HG03064 (cell line): ENCODE measurements around the gene FLRT1.
"Not testable (repeated sequence)": the region's sequence is repeated elsewhere in the genome, so short reads cannot be mapped to it uniquely, and the experiment has no call there.

ENCODE experiments used
- ATAC-seq: cut with Tn5 transposase; IDR thresholded peaks from one replicate; pipeline ENCODE4 v1.9.1; 2021; ENCODE audit warnings: low read depth; ENCODE audit not compliant: unreplicated experiment

FLRT1 gene

DNA sequence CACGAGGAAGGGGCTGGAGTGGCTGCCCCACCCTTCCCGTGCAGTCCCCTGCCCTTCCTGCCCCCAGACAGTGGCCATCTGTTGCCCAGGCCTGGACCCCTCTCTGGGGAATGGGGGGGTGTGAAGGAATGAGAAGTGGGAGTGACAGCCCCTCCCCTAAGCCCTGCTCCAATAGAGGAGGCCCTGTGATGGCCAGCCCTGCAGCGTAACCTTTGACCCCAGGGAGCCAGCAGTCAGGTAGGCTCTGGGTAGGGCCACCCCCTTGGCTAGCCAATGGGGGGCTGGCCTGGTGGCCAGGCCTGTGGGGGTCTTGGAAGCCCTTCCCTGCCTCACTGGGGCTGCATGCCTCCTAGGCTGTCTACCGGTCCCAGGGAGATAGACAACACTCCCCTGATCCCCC, 6.6 kb downstream of the FLRT1 start:
- ATAC-seq = no peak

DNA sequence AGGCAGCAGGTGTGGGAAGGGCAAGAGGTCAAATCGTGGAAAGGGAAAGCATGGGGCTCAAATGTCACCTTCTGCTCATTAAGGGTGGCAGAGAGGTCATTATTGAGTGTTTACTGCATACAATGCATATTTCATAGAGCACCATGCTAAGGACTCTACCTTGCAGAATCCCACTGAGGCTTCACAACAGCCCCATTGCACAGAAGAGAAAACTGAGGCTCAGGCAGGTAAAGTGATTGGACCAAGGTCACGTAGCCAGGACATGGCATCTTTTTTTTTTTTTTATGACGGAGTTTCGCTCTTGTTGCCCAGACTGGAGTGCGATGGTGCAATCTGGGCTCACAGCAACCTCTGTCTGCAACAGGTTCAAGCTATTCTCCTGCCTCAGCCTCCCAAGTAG, 7.8 kb downstream of the FLRT1 start:
- ATAC-seq = no peak

DNA sequence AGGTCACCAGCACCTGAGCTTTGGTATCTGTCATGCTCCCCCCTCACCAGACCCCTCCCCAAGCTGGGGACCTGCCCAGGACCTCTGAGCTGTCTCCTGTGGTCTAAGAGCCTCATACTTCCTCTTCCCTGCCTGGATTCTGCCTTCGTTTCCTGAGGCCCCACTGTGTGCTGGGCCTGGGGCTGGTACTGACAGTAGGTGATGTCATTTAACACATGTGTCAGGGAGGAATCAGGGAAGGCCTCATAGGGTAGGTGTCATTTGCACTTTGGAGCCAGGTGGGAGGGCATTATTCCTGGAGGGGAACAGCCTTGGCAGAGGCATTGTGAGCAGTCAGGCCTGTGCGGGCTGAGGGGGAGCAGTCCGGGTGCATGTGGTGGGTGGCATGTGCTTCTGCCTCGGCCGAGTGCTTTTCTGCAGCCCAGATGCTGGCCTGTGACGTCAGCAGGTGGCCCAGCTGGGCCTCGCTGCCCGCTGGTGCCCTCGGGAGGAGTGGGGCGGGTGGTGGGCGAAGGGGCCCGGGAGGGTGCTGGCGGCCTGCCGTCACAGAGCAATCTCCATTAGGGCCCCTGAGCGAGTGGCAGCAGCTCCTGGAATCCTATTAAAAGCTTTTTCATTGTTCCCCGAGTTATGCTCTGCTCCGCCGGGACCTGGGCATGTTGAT, 9.1 kb downstream of the FLRT1 start:
- ATAC-seq = no peak

DNA sequence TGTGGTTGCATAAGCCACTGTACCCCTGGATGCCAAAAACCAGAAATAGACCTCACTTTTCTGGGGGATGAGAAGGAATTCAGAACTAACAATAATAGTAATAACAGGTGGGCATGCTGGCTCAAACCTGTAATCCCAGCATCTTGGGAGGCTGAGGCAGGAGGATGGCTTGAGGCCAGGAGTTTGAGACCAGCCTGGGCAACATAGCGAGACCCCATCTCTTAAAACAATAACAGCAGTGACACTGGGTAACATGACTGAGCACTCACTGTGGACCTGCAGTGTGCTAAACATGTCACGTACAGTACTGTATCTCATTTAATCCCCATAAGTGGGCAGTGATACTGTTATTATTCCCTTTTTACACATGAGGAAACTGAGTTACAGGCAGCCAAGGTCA, 10.0 kb downstream of the FLRT1 start:
- ATAC-seq = no peak

DNA sequence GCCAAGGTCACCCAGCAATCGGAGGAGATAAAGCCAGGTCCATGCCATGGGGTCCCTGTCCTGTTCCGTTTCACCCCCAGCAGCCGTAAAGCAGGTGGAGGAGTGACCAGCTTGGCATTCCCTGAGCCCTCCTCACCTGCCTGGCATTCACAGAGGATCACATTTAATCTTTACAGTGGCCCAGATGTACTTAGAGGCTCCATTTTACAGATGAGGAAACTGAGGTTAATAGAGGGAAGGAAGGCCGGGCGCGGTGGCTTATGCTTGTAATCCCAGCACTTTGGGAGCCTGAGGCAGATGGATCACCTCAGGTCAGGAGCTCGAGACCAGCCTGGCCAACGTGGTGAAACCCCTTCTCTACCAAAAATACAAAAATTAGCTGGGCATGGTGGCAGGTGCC, 11.6 kb downstream of the FLRT1 start:
- ATAC-seq = not testable (repeated sequence)

DNA sequence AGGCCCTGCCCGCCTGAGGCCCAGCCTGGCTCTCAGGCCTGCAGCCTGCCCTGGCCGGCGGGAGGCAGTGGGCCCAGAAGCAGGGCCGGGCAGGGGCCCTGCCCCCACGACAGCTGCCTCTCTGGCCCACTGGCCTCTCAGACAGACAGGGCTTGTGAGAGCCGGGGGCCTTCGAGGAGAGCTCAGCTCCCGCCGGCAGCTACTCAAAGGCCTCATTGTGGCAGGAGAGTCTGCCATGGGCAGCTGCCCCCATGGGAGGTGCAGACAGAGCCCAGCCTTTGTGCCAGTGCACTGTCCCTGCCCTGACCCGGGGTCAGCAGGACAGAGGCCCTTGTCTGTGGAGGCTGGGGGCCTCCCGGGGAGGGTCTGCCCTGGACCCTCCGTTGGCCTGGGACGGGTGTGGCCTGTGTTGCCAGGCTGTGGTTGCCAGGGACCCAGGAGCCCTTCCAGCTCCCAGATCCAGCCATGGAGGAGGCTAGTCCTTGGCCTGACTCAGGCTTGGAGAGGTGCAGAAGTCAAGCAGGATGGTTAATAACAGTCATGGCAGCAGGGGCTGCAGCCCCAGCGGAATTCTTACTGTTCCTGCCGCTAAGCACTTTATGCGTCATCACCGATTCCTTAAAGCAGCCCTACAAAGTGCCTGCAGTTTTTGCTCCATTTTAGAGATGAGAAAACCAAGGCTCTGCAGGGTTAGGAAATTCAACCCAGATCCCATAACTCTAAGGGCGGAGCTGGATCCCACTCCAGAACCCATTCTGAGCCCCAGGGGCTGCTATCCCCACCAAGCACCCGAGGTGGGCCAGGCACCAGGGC, 12.5 kb downstream of the FLRT1 start:
- ATAC-seq = no peak

DNA sequence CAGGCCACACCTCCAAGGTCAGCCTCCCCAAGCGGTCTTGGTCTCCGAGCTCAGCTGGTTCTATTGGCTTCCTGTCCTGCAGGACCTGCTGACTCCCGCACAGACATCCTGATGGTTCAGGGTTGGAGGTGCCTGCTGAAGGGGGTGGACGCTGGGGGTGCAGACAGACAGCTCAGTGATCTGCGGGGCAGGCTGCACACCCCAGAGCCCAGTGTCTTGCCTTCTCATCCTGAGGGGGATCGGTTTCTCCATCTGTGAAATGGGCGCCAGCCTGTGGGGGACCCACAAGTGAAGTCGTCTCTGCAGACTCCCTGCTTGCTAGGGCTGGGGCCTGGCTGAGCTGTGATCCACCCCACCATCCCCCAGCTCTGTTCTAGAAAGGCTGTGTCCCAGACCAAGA, 13.8 kb downstream of the FLRT1 start:
- ATAC-seq = no peak

DNA sequence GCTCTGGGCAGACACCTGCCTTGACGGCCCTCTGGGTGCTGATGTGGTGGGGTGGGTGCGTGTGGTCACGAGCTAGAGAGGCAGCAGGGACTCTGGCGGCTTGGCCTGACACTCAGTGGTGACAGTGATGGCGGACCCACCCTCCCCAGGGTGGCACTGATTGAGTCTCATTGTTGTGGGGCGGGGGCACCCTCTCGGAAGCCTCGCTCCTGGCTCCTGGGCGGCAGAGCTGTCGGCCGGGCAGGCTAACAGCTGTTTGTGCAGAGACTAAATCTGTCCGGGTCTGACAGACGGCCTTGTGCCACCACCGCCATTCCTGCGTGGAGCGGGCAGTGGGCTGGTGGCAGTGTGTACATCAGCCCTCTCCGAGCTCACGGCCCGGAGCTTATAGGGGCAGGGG, 15.6 kb downstream of the FLRT1 start:
- ATAC-seq = no peak

DNA sequence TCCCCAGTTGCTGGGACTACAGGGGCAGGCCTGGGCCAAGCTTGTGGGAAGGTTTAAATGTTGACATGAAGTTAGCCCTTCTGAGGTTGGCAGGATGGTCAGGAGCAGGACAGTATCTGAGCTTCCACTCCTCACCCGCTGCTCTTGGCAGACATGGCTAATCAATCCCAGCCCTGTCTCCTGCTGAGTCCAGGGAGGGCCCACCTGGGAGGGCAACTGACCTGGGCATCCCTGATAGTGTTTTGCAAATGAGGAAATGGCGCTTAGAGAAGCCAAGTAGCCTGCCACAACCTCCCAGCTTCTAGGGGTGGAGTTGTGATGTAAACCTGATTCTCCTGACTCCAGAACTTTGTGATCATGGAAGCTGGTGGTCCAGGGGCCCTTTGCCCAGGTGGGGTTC, 16.7 kb downstream of the FLRT1 start:
- no peak for ATAC-seq

DNA sequence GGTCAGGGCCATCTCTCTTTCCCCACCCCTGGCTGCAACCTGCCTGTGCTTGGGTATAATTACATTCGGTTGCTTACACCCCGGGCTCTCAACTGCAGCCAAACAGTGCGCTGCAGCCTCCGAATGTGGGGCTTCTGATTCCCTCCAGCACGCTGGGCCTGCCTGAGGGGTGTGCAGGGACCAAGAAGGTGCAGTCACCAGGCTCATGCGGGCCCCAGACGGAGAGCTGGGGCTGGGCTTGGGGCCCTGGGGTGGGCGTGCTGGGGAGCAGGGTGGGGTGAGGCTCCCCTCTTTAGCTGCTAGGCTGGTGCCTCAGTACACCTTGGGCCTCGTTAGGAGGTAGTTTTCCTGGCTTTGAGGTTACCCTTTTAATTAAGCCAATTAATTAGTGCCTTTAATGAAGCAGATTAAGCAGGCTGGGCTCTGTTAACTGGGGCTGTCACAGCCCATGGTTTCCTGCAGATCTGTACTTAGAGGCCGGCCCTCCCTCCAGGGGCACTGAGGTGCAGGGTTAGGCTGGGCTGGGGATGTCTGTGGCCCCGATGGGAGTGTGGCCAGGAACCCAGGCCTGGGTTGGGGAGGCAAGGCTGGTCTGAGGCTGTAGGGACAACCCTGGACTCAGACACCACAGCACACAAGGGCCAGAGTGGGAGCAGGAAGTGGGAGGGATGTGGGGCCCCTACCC, 17.3 kb downstream of the FLRT1 start:
- ATAC-seq = no peak

DNA sequence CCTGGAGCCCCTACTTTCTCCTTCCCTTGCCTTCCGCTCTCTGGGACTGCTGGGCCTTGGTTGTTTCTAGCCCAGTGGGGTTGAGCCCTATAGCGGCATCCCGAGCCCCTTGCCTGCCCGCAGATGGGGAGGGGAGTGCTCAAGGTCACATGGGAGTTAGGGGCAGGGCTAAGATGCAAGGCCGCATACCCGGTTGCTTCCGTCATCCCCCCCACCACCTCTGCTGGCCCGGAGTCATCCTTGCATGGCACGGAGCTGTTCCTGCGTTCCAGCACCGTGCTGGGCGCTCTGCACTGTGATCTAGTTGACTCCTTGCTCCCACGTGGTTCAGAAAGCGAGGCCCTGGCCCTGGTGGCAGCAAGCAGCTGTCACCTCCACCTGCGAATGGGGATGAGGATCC, 18.0 kb downstream of the FLRT1 start:
- ATAC-seq = no peak

DNA sequence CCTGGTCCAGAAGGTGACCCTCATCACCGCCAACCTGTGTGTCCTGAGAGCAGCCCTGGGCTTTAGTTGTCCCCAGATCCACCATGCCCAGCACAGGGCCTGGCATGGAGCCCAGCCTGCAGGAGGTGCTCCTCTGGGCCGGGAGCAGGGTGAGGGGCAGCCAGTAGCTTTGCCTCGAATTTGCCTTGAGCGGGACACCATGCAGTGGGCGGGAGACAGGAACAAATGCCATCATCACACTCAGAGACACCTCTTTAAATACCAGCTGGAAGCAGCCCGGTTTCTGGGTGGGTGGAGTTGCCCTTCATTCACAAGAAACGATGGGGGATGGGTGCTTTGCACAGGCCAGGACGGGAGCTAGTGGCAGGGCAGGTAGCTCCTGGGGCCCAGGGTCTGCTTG, 19.3 kb downstream of the FLRT1 start:
- no peak for ATAC-seq

DNA sequence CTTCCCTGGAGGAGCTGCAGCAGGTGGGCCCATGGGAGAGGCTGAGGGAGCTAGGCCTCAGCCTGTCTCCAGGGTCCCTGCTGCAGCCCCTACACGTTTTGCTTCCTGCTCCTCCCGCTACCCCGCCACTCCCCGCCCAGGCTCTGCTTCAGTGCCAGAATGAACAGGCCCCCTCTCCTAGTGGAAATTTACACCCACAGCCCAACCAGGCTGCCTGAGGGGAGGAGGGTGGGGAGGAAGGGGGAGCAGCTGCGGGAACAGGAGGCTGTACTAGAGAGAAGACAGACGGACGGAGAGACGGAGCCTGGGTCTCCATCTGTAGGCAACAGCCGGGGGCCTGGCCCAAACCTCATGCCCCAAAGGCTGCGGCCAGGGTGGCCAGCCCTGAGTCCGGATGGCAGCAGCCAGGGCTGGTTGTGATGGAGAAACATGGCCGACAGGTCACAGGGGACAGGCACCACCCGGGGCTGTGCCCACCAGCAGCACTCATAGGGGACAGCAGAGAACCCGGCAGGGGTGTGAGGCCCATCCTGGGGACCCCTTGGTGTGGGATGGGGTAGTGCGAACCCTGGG, 20.6 kb downstream of the FLRT1 start:
- no peak for ATAC-seq

DNA sequence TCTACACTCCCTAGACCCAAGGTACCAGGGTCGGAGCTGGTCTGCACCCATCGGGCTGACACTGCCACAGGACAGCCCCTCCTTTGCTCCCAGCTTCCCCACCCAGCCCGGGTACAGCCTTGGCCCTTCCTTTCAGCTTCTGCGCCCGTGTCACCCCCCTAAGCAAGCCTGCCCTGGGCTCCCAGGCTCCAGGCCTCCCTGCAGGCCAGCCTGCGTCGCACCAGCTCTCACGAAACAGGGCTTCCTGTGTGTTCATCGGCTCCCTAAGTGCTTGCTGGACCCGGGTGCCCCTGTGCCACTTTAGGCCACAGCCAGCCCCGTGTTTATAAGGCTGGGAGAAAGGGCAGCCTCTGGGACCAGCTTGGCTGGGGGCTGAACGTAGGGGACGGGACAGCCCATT, 21.1 kb downstream of the FLRT1 start:
- ATAC-seq = no peak

DNA sequence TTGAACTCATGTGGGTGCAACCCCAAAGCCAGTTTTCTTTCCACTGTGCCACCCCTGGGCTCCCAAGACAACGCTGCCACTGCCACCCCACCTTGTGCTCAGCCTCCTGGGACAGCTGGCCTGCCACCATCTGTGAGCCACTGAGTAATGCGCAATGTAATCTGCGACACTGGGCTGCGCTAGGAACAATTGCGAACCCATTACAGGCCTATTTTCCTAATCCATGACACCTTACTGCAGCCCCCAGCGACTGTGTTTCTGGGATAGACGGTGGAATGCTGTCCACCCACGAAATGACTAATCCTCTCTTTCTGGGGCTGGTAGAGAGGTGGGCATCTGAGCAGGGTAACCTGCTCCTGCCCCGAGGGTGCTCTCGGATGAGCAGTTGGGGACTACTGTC, 22.2 kb downstream of the FLRT1 start:
- no peak for ATAC-seq

DNA sequence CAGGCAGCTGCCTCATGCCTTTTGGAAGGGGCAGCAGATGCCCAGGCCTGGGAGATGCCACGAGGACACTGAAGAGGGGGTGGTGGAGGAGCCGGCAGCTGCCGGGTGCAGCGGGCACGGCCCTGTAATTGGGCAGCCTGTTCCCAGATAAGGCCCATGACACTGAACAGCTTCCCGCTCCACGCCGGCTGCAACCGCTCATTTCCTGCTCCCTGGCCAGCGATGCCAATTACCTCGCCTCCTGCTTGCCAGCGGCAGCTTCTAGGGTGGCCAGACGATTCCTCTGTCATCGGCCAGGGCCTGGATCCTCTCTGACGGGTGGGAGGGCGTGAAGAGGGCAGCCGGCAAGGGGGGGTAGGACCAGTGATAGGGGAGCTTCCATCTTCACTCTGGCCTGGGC, 22.8 kb downstream of the FLRT1 start:
- no peak for ATAC-seq

DNA sequence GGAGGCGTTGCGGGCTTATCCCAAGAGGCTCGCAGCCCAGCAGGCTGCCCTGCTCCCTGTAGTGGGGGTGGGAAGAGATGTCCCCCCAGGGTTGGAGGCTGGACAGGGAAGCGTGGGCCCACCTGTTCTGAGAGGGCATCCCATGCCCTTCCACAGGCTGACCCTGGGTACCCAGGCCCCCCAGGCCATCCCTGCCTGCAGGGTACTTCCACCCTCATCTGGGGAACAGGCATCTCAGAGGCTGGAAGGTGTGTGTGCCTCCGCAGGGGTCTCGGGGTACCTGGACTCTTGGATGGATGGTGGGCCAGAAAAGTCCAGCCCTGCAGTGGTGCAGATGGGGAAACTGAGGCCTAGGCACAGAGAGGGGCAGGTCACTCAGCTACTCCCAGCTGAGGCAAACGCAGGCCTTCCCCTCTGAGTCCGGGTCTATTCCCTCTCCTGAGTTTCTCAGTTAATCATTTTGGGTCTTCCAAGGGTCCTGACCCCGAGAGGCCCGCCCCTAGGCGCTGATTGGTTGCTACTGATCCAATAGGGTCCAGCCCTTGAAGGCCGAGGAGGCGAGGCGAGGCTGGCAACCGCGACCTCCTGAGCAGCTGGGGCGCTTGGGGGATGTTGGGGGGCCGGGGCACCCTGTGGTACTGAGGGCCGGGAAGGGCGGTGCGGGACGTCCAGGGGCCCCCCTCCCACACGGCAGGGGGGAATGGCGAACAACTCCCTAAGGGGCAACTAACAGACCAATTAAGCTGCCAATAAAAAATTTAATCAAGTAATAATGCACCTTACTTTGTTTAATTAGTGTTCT, 23.8 kb downstream of the FLRT1 start:
- ATAC-seq = no peak

DNA sequence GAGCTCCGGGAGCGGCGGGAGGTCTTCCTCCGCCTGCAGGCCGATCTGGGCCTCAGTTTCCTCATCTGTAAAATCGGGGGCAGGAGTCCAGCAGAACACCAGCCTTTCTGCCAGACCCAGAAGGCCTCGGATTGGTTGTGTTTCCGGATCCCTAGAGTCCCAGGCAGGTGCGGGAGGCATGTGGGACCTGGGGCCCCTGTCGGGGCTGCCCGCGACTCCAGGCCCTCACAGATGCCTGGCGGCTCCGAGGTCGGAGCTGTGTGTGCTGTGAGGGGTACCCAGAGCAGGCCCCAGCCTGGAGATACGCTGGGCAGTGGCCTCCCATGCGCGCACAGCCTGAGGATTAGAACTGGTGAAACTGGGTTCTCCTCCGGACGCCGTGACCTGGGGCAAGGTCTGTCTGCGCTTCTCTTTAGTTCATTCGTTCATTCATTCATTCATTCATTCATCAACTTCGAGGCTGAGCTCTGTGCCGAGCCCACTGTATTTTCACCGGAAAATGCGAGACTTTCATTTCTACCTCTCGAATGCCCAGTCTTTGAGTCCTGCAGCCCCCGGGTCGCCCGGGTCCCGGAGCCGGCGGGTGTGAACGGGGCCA, 24.6 kb downstream of the FLRT1 start:
- ATAC-seq = no peak

DNA sequence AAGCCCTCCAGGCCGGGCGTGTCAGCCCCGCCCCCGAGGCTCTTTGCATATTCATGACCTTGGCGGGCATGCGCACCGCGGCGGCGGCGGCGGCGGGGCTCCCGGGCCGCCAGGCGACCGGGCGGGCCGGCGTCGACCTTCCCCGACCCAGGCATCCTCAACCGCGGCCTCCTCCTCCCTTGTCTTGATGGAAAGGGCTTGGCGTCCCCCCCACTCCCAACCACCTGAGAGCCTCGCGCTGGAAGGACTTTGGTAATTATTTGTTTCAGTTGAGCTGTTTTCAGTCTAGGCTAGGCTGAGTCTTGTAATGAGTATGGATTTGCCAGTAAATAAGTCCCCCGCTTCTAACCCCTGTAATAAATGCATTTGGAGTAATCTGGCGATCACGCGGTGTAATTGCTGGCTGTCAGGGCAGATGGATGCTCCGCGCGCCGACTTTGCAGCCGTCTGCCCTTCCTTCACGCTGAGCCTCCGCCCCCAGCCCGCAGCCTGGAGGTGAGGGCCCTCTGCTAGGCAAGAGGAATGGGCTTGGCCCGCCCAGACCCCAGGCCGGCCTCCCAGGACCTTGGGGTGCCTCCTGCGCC, 25.2 kb downstream of the FLRT1 start:
- ATAC-seq = no peak
